GM19467 (cell line): ENCODE data around the gene MFSD1.
A peak's percentile ranks its signal among the peaks of the same experiment; 100 is the strongest.

Experiments used
- ATAC-seq: cut with Tn5 transposase; IDR thresholded peaks from one replicate; pipeline ENCODE4 v1.9.1; 2021; ENCODE audit warnings: mild to moderate bottlenecking, moderate library complexity; ENCODE audit not compliant: unreplicated experiment

MFSD1 gene, protein sequence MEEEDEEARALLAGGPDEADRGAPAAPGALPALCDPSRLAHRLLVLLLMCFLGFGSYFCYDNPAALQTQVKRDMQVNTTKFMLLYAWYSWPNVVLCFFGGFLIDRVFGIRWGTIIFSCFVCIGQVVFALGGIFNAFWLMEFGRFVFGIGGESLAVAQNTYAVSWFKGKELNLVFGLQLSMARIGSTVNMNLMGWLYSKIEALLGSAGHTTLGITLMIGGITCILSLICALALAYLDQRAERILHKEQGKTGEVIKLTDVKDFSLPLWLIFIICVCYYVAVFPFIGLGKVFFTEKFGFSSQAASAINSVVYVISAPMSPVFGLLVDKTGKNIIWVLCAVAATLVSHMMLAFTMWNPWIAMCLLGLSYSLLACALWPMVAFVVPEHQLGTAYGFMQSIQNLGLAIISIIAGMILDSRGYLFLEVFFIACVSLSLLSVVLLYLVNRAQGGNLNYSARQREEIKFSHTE

DNA sequence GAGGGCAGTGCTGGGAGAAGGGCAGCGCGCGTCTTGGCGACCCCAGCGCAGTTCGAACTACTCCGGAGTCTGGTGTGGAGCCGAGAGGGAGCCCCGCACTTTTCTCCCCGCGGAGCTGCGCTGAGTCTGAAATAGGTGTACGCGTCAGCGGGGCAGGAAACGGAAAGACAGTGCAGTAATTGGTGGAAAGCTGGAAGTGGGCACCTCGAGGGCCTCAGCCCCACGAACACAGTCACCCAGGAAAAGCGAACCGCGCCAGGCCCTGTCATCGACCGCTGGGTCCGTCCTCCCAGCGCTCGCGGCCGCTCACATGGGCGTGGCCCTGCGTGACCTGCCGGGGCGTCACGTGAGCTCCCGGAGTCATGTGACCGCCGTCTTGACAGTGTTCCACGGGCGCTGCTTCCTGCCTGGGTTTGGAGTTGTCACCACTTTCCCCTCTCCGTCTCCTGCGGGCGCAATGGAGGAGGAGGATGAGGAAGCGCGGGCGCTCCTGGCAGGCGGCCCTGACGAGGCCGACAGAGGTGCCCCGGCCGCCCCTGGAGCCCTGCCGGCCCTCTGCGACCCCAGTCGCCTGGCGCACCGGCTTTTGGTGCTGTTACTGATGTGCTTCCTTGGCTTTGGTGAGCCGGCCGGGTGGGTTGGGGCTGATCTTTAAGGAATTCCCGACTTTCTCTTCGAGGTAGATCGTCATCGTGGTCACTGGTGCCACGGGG is at the start of gene MFSD1:
Gene MFSD1, plus strand, starts transcription at position 359 of the 713 bp plus-strand sequence. Its CDS starts 99 bp downstream, at position 458.
- peak; percentile 98 for ATAC-seq

DNA sequence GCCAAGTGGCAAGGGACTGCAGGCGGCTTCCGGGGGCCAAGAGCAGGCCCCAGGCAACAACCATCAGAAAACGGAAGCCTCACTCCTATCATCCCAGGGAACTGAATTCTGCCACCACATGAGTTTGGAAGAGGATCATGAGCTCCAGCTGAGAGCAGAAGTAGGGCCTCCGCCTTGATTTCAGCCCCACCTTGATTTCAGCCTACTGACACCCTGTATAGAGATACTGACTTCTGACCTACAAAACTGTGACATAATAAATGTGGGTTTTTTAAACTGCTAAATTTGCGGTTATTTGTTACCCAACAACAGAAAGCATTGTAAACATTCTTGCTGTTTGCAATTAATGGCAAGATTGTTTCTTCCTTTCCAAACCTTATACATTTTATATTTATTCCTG is 48.0 kb upstream of the MFSD1 start:
- ATAC-seq, result no peak

DNA sequence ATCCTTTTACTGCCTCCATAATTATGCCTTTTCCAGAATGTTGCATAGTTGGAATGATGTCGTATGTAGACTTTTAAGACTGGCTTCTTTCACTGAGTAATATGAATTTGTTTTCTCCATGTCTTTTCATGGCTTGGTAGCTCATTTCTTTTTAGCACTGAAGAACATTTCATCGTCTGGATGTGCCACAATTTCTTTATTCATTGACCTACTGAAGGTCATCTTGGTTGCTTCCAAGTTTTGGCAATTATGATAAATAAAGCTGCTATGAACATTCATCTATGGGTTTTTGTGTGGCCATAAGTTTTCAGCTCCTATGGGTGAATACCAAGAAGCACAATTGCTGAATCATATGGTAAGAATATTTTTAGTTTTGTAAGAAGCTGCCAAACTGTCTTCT is 46.4 kb upstream of the MFSD1 start:
- no peak for ATAC-seq

DNA sequence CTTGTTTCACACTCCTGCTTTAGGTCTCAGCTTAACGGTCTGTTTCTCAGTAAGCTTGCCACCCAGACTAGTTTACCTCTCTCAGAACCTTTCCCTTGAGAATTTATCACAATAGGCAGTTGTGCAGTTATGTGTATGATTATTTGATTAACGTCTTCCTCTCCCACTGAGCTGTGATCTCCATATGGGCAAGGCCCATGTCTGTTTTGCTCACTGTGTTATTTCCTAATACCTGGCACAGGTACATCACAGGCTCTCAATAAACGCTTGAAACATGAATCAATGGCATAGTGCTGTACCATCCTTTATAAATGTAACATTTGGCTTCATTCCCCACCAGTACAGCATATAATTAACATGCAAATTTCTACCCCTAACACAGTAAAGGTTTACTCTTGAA is 40.5 kb upstream of the MFSD1 start:
- no peak for ATAC-seq

DNA sequence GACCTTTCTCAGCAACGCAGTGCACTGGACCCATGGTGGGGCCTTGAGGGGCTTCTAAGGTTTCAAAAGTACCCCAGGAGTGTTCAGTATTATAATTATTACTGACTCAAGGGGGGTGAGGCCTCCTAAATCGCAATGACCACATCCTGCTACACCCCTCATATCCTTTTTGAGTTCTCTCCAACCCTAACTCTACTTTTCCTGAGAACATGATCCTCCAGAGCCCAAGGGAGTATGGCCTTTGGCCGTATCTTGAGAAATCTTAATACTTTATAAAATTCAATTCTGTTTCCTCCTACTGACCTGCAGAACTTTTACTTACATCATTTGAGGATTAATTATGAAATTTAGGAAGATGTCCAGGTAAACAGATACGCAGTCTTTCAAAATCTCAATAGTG is 39.2 kb upstream of the MFSD1 start:
- ATAC-seq, result no peak

DNA sequence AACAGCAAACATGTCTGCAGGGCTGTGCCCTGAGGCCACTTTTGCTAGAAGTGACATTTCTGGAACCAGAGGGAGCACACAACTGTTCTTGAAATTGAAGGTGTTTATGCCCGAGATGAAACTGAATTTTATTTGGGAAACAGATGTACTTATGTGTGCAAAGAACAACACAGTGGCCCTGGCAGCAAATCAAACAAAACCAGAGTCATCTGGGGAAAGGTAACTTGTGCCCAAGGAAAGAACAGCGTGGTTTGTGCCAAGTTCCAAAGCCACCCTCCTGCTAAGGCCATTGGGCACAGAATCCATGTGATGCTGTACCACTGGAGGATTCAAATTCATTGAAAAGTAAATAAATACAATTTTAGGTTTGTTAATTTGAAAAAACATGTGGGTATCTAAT is 38.4 kb upstream of the MFSD1 start:
- no peak for ATAC-seq

DNA sequence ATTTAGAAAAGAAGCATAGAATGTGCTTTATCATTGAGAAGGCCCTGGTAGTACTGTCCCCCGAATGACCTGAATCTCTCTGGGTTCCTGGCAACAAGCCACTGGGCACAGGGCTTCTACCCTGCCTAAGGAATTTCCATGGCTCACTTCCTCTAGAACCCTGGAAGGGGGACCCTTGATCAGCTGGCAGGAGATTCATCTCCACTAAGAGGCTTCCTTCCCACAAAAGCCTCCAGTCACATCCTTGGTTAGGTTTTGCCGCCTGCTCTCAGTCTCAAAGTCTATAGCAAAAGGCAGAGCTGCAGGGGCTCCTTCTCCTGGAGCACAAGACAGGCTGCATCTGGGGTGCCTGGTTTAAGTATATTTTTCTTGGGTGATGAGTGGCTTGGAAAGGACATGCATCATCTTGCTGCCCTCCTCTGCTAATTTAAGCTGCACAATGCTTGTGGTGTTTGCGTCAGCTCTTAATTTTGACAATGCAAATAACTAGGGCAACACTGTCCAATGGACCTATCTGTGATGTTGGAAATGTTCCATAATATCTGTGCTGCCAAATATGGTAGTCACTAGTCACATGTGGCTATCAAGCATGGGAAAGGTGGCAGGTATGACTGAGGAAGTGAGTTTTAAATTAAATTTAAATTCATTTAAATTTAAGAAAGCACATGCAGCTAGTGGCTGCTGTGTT is 36.2 kb upstream of the MFSD1 start:
- no peak for ATAC-seq

DNA sequence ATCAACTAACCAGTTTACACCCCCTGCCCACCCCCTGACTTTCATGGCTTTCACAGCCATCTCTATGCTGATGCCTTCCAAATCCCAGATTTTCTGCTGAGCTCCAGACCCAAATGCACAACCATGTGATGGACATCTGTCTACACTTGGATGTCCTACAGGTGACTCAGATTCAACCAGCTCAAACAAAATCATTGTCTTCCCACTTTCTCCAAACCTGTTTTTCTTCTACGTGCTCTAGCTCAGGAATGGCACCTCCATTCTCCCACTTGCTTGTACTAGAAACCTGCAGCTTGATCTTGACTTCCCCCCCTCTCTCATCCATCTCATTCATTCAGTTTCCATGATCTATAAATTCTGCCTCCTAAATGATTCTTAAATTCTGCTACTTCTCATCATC is 35.5 kb upstream of the MFSD1 start:
- no peak for ATAC-seq

DNA sequence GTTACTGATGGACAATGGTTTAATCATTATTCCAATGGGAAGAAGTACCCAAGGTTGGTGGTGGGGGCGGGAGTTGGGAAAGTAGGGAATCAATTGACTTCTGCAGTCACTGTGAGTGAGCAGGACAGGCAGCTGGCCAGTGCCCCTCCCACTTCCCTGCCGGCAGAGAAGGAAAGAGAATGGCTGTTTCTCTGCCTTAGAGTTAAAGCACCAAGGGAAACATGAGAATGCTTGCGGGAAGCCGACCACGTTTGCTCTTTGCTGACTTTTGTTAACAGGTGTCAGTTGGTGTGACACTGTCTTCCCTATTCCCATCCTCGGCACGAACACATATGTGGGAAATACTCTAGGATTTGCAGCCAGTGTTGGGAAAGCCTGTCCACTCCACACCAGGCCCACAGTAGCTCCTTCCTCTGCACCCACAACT is 33.5 kb upstream of the MFSD1 start:
- no peak for ATAC-seq

DNA sequence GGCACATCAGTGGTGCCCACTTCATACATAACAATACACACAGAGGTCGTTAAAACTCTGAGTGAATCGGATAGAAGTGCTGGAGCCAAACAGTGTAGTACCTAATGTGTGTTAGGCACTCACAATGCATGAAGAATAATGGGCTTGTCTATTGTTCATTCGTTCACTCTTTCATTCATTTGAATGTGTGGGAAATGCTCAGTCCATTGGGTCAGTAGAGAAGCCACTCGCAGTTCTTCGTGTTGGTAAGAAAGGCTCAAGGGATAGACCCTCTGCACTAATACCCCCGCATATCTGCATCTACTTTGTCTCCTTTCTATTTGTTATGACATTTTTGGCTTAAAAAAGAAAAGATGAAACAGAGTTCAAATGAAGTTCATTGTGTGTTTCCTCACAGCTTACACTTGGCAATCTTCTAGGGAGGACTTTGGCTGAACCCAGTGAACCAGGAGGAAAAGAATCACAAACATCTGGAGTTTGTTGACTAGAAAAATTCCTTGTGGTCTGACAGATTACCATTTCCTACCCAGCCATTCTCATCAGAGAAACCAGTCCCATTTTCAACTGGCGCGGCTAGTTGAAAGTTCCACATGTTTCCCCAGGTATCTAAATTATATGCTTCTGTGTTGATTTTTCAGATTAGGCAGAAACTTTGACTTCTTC is 32.8 kb upstream of the MFSD1 start:
- no peak for ATAC-seq

DNA sequence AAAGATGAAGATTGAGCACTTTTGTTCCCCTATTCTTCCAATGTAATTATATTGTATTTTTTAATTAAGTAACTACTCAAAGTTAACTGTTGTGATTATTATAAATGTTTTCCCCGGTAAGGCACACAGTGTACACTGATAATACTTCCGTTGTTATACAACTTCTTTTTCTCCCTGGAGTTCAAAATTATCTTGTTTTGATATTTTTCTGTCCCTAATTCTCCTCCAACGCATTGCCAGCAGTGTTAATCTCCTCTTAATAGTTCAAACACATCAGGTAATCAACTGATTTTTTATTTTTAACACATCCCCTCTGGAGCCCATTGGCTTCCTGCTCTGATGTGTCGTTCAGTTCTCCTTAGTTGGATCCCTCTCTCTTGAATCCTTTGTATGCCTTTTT is 32.3 kb upstream of the MFSD1 start:
- no peak for ATAC-seq

DNA sequence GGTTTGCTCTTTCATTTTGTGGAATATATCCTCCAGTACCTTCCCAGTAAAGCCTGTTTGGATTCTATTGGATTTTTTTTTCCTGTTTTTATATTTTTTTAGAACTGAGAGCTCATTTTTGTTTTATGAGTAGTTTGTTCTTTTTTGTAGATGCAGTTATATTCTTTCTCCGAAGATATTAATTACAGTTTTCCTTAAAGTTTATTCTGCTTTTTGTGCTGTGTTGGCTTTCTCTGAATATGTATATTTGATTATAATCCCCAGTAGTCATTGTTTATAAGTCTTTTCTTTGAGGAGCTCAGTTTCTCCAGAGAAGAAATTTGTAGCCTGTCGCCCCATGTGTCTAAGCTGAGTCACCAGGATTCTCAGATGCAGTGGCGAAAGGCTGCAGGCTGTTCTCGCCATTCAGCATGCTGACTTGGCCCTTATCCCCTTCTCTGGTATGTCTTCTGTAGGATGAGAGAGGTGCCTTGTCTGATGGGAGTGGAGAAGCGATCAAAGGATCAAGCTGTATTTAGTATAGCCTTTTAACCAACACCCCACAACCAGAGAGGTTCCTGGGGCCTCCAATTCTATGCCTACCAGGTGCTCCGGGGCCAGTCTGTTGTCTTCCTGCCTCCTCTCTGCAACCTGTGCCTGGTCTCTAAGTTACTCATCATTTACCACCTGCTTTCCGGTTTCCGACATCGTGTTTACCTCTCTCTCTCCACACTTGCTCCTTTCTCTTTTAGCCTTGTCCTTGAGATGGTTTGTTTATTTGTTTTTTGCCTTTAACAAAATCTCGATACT is 31.7 kb upstream of the MFSD1 start:
- ATAC-seq, result no peak

DNA sequence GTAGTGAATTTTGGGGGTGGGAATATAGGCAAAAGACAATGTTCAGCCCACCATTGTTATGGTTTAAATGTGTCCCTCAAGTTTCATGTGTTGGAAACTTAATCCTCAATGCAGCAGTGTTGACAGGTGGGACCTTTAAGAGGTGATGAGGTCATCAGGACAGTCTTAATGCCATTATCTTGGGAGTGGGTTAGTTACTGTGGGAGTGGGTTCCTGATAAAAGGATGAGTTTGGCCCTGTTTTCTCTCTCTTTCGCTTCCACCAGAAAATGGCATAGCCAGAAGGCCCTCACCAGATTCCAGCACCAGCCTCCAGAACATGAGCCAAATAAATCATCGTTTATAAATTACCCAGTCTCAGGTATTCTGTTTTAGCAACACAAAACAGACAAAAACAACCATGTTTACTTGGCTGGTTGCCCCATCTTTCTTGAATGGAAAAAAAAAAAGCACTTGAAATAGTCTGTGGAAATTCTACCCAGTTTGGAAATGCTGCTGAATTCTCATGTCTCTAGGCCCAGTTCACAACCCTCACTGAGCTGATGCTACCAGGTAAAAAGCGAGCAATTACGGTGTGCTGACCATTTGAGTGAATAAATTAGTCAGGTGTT is 31.0 kb upstream of the MFSD1 start:
- no peak for ATAC-seq

DNA sequence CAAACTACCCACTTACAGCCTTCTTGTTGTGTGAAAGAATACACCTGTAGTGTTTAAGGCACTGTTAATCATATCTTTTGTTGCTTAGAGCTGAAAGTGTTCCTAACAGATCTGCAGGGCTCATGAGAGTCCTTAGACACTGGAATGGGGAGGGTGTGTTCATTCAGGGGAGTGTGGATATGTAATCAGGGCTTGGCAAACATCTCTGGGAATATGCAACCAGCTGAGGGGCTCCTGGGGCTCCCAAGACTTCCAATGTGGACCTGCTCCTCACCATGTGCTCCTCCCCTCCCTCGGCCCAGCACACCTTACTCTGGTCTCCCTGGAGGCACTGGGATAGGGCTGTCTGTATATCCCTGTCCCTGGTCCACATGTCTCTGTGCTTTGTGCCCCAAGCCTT is 30.3 kb upstream of the MFSD1 start:
- no peak for ATAC-seq

DNA sequence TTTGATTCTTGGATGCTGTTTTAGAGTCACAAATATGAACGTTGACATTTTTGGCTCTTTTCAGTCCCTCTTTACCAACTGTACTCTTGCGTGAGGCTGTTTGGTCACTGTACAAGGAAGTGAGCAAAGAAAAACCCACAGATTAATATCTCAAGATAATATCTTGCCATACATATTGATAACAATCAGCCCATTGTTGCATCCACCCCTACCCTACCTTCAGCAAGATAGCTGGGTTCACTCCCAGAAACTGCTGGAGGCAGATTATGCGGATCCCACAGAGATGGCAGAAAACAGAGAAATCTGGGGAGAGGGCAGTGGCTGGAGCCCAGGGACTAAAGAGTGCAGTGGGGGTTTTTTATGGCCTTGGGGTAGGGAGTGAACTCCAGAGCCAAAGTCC is 29.9 kb upstream of the MFSD1 start:
- no peak for ATAC-seq

DNA sequence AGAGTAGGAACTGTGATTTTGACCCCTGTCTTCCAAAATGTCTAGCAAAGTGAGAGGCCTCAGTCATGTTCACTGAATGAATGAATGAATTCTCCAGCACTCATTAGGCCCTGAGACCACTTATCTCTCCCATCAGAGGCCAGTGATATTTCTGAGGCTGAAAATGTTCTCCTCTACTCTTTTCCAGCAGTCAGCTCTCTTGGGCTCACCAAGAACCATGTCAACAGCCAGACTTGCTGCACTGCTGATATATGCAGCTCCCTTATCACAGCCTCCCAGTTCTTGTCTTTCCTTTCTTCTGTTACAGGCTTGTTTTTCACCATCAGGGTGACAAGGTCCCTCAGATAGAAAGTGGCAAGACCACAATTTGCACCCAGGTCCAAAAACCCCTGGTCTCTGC is 28.7 kb upstream of the MFSD1 start:
- ATAC-seq, result no peak

DNA sequence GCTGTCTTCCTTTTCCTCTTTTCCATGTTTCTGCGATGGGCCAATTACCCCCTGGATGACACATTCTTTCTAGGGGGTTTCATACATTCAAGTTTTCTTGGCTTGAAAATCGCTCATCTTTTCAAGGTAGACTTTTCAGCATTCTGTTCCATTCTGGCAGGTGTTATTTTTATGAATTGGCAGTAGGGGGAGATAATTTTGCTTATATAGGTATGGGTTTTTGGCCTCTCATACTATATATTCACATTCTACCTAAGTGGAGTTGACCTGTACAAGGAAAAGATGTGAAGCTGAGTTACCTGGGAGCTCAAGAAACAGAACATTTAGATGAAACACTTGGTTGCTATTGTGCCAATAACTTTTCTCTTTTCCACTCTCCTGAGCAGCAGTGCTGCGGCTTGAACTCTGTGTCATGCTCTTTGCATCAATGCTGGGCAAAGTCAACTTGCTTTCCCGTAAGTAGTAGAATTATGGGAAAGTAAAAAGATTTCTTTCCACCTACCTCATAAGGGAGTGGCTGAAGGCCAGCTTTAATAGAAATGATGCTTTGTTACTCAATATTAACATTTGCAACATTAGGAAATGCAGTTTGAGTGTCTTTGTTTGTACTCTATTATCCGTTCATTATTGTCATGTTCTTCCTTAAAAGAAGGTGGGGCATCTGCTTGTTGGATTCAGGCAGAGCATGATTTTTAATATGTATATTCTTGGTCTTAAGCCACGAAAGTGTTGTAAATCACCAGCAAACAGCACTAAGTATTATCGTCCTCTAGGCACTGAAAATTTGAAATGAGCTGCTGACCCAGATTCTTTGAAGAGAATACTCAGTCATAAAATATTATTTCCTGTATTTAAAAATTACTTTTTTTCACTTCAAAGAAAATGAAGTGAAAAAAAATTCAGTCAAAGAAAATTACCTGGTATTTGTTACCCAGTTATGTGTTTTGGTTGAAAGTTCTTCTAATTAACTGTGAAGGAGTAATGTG is 27.7 kb upstream of the MFSD1 start:
- no peak for ATAC-seq

DNA sequence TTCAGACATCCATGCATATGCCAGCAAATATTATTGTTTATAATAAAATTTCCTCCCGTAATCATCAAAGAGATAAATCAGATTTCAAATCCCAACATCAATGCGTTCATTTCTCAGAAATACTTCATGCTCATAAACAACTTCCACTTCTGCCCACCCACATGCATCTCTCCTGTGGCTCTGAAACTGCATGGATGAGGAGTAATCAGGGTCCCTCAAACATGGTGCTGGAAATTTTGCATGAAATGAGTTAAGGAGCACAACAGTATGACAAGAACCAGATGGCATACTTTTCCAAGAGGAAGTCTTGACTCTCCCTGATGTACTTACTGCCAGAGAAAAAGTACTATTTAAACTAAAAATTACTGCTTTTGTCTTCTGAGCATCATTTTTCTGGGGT is 26.9 kb upstream of the MFSD1 start:
- no peak for ATAC-seq
